H1 (cell line): ENCODE measurements around the gene HOXC11. TPM values are rescaled to one million over a fixed set of nuclear protein-coding genes. Genes with fewer than 3 reads are reported as not detected.

ENCODE experiments used
- CTCF ChIA-PET: fragments of 300-600 bp; sonication (Branson Sonifier 250); formaldehyde crosslinking; loops from one replicate; lab custom pipeline; 2021; ENCODE audit not compliant: partially characterized antibody; lab: Charles Lee
- POLR2A ChIA-PET: fragments of 300-600 bp; sonication (Branson Sonifier 250); formaldehyde crosslinking; loops from one replicate; lab custom pipeline; 2021; ENCODE audit warnings: inconsistent platforms; ENCODE audit not compliant: partially characterized antibody; lab: Charles Lee
- DNase-seq, 2 experiments: peaks; one replicate each; pipeline versions ENCODE4 v3.0.0 to v3.0.0-alpha.2; 2010 to 2022; ENCODE audit warnings: low spot score in 2 of 2, low read depth in 1 of 2, mixed read lengths in 1 of 2
- FAIRE-seq: peaks from 2 replicates; lab custom pipeline; 2011; peaks lifted over from hg19 to GRCh38; lab: Jason Lieb, UNC
- H2AFZ ChIP-seq: 2 replicates; pipeline ENCODE4 v1.8.1; 2012; ENCODE audit warnings: low read length, inconsistent platforms
- H2AK5ac ChIP-seq: 2 replicates; pipeline ENCODE4 v1.6.1; 2013; ENCODE audit warnings: low read depth, low read length
- H2BK120ac ChIP-seq: replicated peaks from 2 replicates; pipeline ENCODE3; 2013; ENCODE audit warnings: low read depth, low read length, inconsistent platforms
- H2BK12ac ChIP-seq: 2 replicates; pipeline ENCODE4 v1.6.1; 2013; ENCODE audit warnings: low read depth, low read length
- H2BK15ac ChIP-seq: 2 replicates; pipeline ENCODE4 v1.6.1; 2013; ENCODE audit warnings: low read length
- H2BK20ac ChIP-seq: 2 replicates; pipeline ENCODE4 v1.6.1; 2013; ENCODE audit warnings: low read length
- H2BK5ac ChIP-seq: 2 replicates; pipeline ENCODE4 v1.6.1; 2013; ENCODE audit warnings: low read depth, low read length
- H3K14ac ChIP-seq: 2 replicates; pipeline ENCODE4 v1.6.1; 2013; ENCODE audit warnings: inconsistent platforms; ENCODE audit not compliant: insufficient read length
- H3K18ac ChIP-seq: 2 replicates; pipeline ENCODE4 v1.6.1; 2013; ENCODE audit warnings: low read length; ENCODE audit errors: extremely low read depth
- H3K23ac ChIP-seq: 2 replicates; pipeline ENCODE4 v1.6.1; 2013; ENCODE audit warnings: inconsistent platforms; ENCODE audit not compliant: insufficient read length
- H3K23me2 ChIP-seq: 2 replicates; pipeline ENCODE4 v1.6.1; 2013; ENCODE audit warnings: low read depth, low read length
- H3K27ac ChIP-seq: 2 replicates; pipeline ENCODE4 v1.6.1; 2011; ENCODE audit warnings: low read depth, low read length, inconsistent platforms
- H3K27me3 ChIP-seq, 4 experiments: replicated peaks in 1 of 4; 1 replicate in 1 of 4; 2 replicates in 3 of 4; pipeline versions ENCODE4 v1.6.1 to v1.8.1; 2011 to 2013; ENCODE audit warnings: low read length in 3 of 4, mild to moderate bottlenecking in 3 of 4, inconsistent platforms in 2 of 4, mixed read lengths in 2 of 4, moderate library complexity in 1 of 4; ENCODE audit not compliant: control insufficient read depth in 3 of 4, insufficient read depth in 3 of 4; ENCODE audit errors: extremely low read depth in 1 of 4
- H3K36me3 ChIP-seq, 4 experiments: 2 replicates each; pipeline versions ENCODE4 v1.6.1 to v1.8.1; 2011 to 2013; ENCODE audit warnings: mild to moderate bottlenecking in 4 of 4, low read length in 3 of 4, moderate library complexity in 2 of 4, control low read depth in 1 of 4, inconsistent platforms in 1 of 4; ENCODE audit not compliant: insufficient read depth in 4 of 4, control insufficient read depth in 2 of 4
- H3K4ac ChIP-seq: replicated peaks from 2 replicates; pipeline ENCODE3; 2013; ENCODE audit warnings: low read length, low read depth, mixed read lengths, inconsistent platforms; ENCODE audit not compliant: insufficient read length
- H3K4me1 ChIP-seq, 4 experiments: replicated peaks in 1 of 4; 1 replicate in 1 of 4; 2 replicates in 3 of 4; pipeline versions ENCODE4 v1.6.1 to v1.8.1; 2011 to 2013; ENCODE audit warnings: low read length in 3 of 4, inconsistent platforms in 2 of 4, mixed read lengths in 1 of 4; ENCODE audit not compliant: insufficient read depth in 4 of 4, control insufficient read depth in 3 of 4
- H3K4me2 ChIP-seq, 2 experiments: 2 replicates each; pipeline versions ENCODE4 v1.6.1 to v1.8.1; 2011 to 2013; ENCODE audit warnings: low read depth in 2 of 2, low read length in 2 of 2, control low read depth in 1 of 2, inconsistent platforms in 1 of 2, mild to moderate bottlenecking in 1 of 2; ENCODE audit not compliant: insufficient read depth in 1 of 2
- H3K4me3 ChIP-seq, 4 experiments: fragments of 200-600, 300-600 bp in 1 of 4; sonication (generic), shearing (Covaris generic), sonication (Bioruptor Twin) in 1 of 4; 2 replicates each; pipeline versions ENCODE4 v1.5.1 to v1.8.1; 2011 to 2016; ENCODE audit warnings: low read length in 4 of 4, low read depth in 3 of 4, control low read depth in 2 of 4, inconsistent platforms in 2 of 4, mild to moderate bottlenecking in 2 of 4, mixed read lengths in 1 of 4, moderate library complexity in 1 of 4; ENCODE audit not compliant: insufficient read depth in 2 of 4; ENCODE audit errors: extremely low read depth in 1 of 4
- H3K56ac ChIP-seq: replicated peaks from 2 replicates; pipeline ENCODE3; 2013; ENCODE audit warnings: low read depth, mild to moderate bottlenecking, mixed read lengths, low read length, inconsistent platforms; ENCODE audit not compliant: insufficient read length
- H3K79me1 ChIP-seq: 2 replicates; pipeline ENCODE4 v1.6.1; 2013; ENCODE audit warnings: low read depth, low read length, control low read depth
- H3K79me2 ChIP-seq, 2 experiments: 2 replicates each; pipeline versions ENCODE4 v1.6.1 to v1.8.1; 2012 to 2013; ENCODE audit warnings: low read length in 2 of 2, mild to moderate bottlenecking in 2 of 2, inconsistent platforms in 1 of 2; ENCODE audit not compliant: insufficient read depth in 2 of 2, control insufficient read depth in 1 of 2
- H3K9ac ChIP-seq, 4 experiments: replicated peaks in 1 of 4; 1 replicate in 1 of 4; 2 replicates in 3 of 4; pipeline versions ENCODE4 v1.6.1 to v1.8.1; 2011 to 2013; ENCODE audit warnings: low read depth in 3 of 4, low read length in 3 of 4, control low read depth in 2 of 4, mild to moderate bottlenecking in 2 of 4, moderate library complexity in 2 of 4, inconsistent platforms in 1 of 4; ENCODE audit errors: extremely low read depth in 1 of 4
- H3K9me3 ChIP-seq, 2 experiments: 2 replicates each; pipeline versions ENCODE4 v1.6.1 to v1.8.1; 2012 to 2013; ENCODE audit warnings: mild to moderate bottlenecking in 2 of 2, moderate library complexity in 2 of 2, control low read depth in 1 of 2, inconsistent platforms in 1 of 2, low read depth in 1 of 2, low read length in 1 of 2, mixed read lengths in 1 of 2; ENCODE audit not compliant: insufficient read depth in 2 of 2
- H4K20me1 ChIP-seq, 2 experiments: replicated peaks in 1 of 2; 2 replicates each; pipeline versions ENCODE3 to v1.8.1; 2011 to 2013; ENCODE audit warnings: inconsistent platforms in 2 of 2, low read length in 2 of 2, mild to moderate bottlenecking in 1 of 2; ENCODE audit not compliant: insufficient read depth in 2 of 2, control insufficient read depth in 1 of 2
- H4K5ac ChIP-seq: 2 replicates; pipeline ENCODE4 v1.6.1; 2013; ENCODE audit warnings: low read length, low read depth, mixed read lengths, inconsistent platforms; ENCODE audit not compliant: insufficient read length
- H4K8ac ChIP-seq: 2 replicates; pipeline ENCODE4 v1.8.0; 2013; ENCODE audit warnings: mild to moderate bottlenecking, moderate library complexity, low read length, inconsistent platforms; ENCODE audit not compliant: insufficient read depth; ENCODE audit errors: extremely low read depth
- H4K91ac ChIP-seq: replicated peaks from 2 replicates; pipeline ENCODE3; 2013; ENCODE audit warnings: low read length, mixed read lengths, inconsistent platforms; ENCODE audit not compliant: insufficient read length
- BACH1 ChIP-seq: IDR thresholded peaks from 2 replicates; pipeline ENCODE4 v1.6.1; 2012; ENCODE audit warnings: low read length, improper control_type of control experiment
- KDM4A ChIP-seq: IDR thresholded peaks from one replicate; pipeline ENCODE4 v1.7.1; 2012; ENCODE audit warnings: low read depth, mild to moderate bottlenecking, moderate library complexity, low read length, inconsistent platforms; ENCODE audit not compliant: severe bottlenecking
- RNF2 ChIP-seq: fragments of 200-900, 300-1000 bp; sonication (generic); IDR thresholded peaks from 2 replicates; pipeline ENCODE4 v1.7.1; 2016; ENCODE audit warnings: borderline replicate concordance, low read depth, mild to moderate bottlenecking, antibody characterized with exemption, low read length; ENCODE audit not compliant: poor library complexity, severe bottlenecking; ENCODE audit errors: missing control alignments
- WGBS, 2 experiments: shearing (Covaris generic) in 1 of 2; methylation state at CpG; one replicate each; pipeline versions ENCODE4 v1.1.6 to v1.1.7; 2013 to 2015; ENCODE audit warnings: low lambda C conversion rate in 2 of 2, mixed read lengths in 2 of 2, inconsistent platforms in 1 of 2, low coverage in 1 of 2, missing lambda C conversion rate in 1 of 2; ENCODE audit not compliant: insufficient replicate concordance in 2 of 2, insufficient coverage in 1 of 2, insufficient read length in 1 of 2; ENCODE audit errors: extremely low coverage in 1 of 2, missing lambda C conversion rate in 1 of 2; 5-methylcytosine and 5-hydroxymethylcytosine counted together
- polyA plus RNA-seq, 7 experiments: library from polyadenylated mRNA; depleted of rRNA in 3 of 7; stranded (reverse) in 5 of 7; unstranded in 2 of 7; fragments of >200 nt in 5 of 7; fragments of 200-250 nt in 2 of 7; gene quantifications; 1 replicate in 5 of 7; 2 replicates in 1 of 7; 4 replicates in 1 of 7; pipeline versions ENCODE4 v1.2.1 to v1.2.3, GENCODE V29; 2011 to 2013; ENCODE audit warnings: missing spikeins in 2 of 7, mixed read lengths in 2 of 7
- total RNA-seq: library from RNA; stranded (reverse); fragmentation: NEBNext Ultra II Directional; extraction: Animal tissue kit (Norgen Biotek cat#: 25700); gene quantifications from 2 replicates; pipeline ENCODE4 v1.2.1, GENCODE V29; 2021

The HOXC11 gene
- total and polyA plus RNA-seq, 2 of the 8 experiments (the other 6 are each of a cell fraction or from before 2014, with no cell fraction given): not detected

GRCh38 chr12:54016051-54016450, 43.1 kb downstream of the HOXC11 start:
- no peak overlapping the region for H3K4me3 ChIP-seq
- POLR2A ChIA-PET: interaction anchor here (0.7 kb wide), 1 partner anchor 217 kb away, joined by 3 read pairs; no protein-coding TSS in a partner anchor
- CTCF ChIA-PET: interaction anchor here (0.7 to 3.8 kb wide), 7 partner anchors 9 to 192 kb away, joined by 3 to 50 read pairs (median 6); partner anchors contain the start of gene HOXC9
- peaks cover 3% of the 10 kb centered on the region; the same call in 1 of the 2 replicates for H3K23me2 ChIP-seq
- no peaks in the 10 kb centered on the region; a peak in 1 of 8 replicates for H3K36me3 ChIP-seq
- peak overlapping the region in 1 of 2 experiments; percentile 28; a peak in 2 of 4 replicates for H3K4me2 ChIP-seq
- H2BK5ac ChIP-seq: no peak overlapping the region
- peaks cover 4 to 41% of the 10 kb centered on the region in 2 experiments for H4K20me1 ChIP-seq
- H2BK20ac ChIP-seq: no peak overlapping the region
- H3K4ac ChIP-seq: no peak overlapping the region
- H3K4me1 ChIP-seq: peaks cover 0 to 12% (median 3%) of the 10 kb centered on the region in 4 experiments; a peak in 5 of 7 replicates
- no peak for DNase-seq
- H2BK120ac ChIP-seq: no peak overlapping the region
- no peak for FAIRE-seq
- H2BK12ac ChIP-seq: no peak overlapping the region
- no peak overlapping the region for H3K27ac ChIP-seq
- peaks cover 92 to 100% (median 99%) of the 10 kb centered on the region in 4 experiments for H3K27me3 ChIP-seq
- H3K56ac ChIP-seq: no peak overlapping the region
- H3K23ac ChIP-seq: no peak overlapping the region
- 41% methylated on average over 3 of the region's 3 CpGs; no CpG with 5 or more reads in 1 of the 2 experiments for WGBS, 2 experiments
- H3K18ac ChIP-seq: no peak overlapping the region
- no peak overlapping the region for H4K8ac ChIP-seq
- no peak overlapping the region for H2BK15ac ChIP-seq
- no peaks in the 10 kb centered on the region for H3K79me1 ChIP-seq
- H4K5ac ChIP-seq: no peak overlapping the region
- H3K9me3 ChIP-seq: no peaks in the 10 kb centered on the region
- H3K9ac ChIP-seq: no peak overlapping the region
- no peak overlapping the region for H2AK5ac ChIP-seq
- H4K91ac ChIP-seq: no peak overlapping the region
- TF ChIP-seq BACH1 (no peak), RNF2 (peak; percentile 17), KDM4A (no peak)
- H2AFZ ChIP-seq: no peak overlapping the region
- H3K79me2 ChIP-seq: no peaks in the 10 kb centered on the region
- H3K14ac ChIP-seq: no peak overlapping the region
